Astrocyte (in vitro differentiated cells and primary cell): Measurements from ENCODE around the gene KRT86. TPM values are rescaled to one million over a fixed set of nuclear protein-coding genes. Genes with fewer than 3 reads are reported as not detected.

Experiments
- DNase-seq: peaks from one replicate; pipeline ENCODE4 v3.0.0-alpha.2; 2010; ENCODE audit warnings: low read depth
- FAIRE-seq: peaks from 2 replicates; lab custom pipeline; 2011; peaks lifted over from hg19 to GRCh38; lab: Jason Lieb, UNC
- H2AFZ ChIP-seq: 2 replicates; pipeline ENCODE4 v1.6.0; 2012; ENCODE audit warnings: low read depth, low read length, inconsistent platforms
- H3K27ac ChIP-seq: 2 replicates; pipeline ENCODE4 v1.5.1; 2011; ENCODE audit warnings: low read depth, low read length, inconsistent platforms
- H3K27me3 ChIP-seq: 2 replicates; pipeline ENCODE4 v1.6.0; 2011; ENCODE audit warnings: low read length, inconsistent platforms; ENCODE audit not compliant: insufficient read depth
- H3K36me3 ChIP-seq: 2 replicates; pipeline ENCODE4 v1.5.1; 2011; ENCODE audit warnings: low read length, inconsistent platforms; ENCODE audit not compliant: insufficient read depth
- H3K4me1 ChIP-seq: 2 replicates; pipeline ENCODE4 v1.5.1; 2011; ENCODE audit warnings: low read length, inconsistent platforms; ENCODE audit not compliant: insufficient read depth
- H3K4me2 ChIP-seq: 2 replicates; pipeline ENCODE4 v1.6.0; 2012; ENCODE audit warnings: low read length, inconsistent platforms
- H3K4me3 ChIP-seq: 2 replicates; pipeline ENCODE4 v1.5.1; 2011; ENCODE audit warnings: low read depth, mild to moderate bottlenecking, low read length, inconsistent platforms; ENCODE audit not compliant: insufficient read depth
- H3K79me2 ChIP-seq: 2 replicates; pipeline ENCODE4 v1.6.0; 2012; ENCODE audit warnings: mild to moderate bottlenecking, low read length, inconsistent platforms; ENCODE audit not compliant: insufficient read depth
- H3K9ac ChIP-seq: 2 replicates; pipeline ENCODE4 v1.6.0; 2012; ENCODE audit warnings: mild to moderate bottlenecking, low read length, inconsistent platforms
- H3K9me3 ChIP-seq: 2 replicates; pipeline ENCODE4 v1.5.1; 2012; ENCODE audit warnings: low read depth, mild to moderate bottlenecking, low read length, inconsistent platforms; ENCODE audit not compliant: insufficient read depth
- H4K20me1 ChIP-seq: 2 replicates; pipeline ENCODE4 v1.6.0; 2012; ENCODE audit warnings: low read length, inconsistent platforms; ENCODE audit not compliant: insufficient read depth
- H3K27ac Mint-ChIP-seq: one replicate; pipeline ENCODE4 v1.8.0; 2021; ENCODE audit warnings: mild to moderate bottlenecking, mixed read lengths; ENCODE audit not compliant: unreplicated experiment
- H3K27me3 Mint-ChIP-seq: one replicate; pipeline ENCODE4 v1.8.0; 2021; ENCODE audit warnings: low read depth, mixed read lengths; ENCODE audit not compliant: unreplicated experiment
- H3K36me3 Mint-ChIP-seq: one replicate; pipeline ENCODE4 v1.8.0; 2021; ENCODE audit warnings: low read depth, mixed read lengths; ENCODE audit not compliant: unreplicated experiment
- H3K4me1 Mint-ChIP-seq: one replicate; pipeline ENCODE4 v1.8.0; 2021; ENCODE audit warnings: low read depth, mixed read lengths; ENCODE audit not compliant: unreplicated experiment
- H3K4me3 Mint-ChIP-seq: one replicate; pipeline ENCODE4 v1.8.0; 2021; ENCODE audit warnings: mild to moderate bottlenecking, moderate library complexity, mixed read lengths; ENCODE audit not compliant: unreplicated experiment
- H3K9me3 Mint-ChIP-seq: one replicate; pipeline ENCODE4 v1.8.0; 2021; ENCODE audit warnings: mild to moderate bottlenecking, mixed read lengths; ENCODE audit not compliant: unreplicated experiment
- EZH2 ChIP-seq: IDR thresholded peaks from 2 replicates; pipeline ENCODE4 v1.6.1; 2012; ENCODE audit warnings: mild to moderate bottlenecking, low read length, inconsistent platforms; ENCODE audit not compliant: insufficient read depth
- total RNA-seq: library from RNA; stranded (reverse); gene quantifications from 2 replicates; pipeline ENCODE4 v1.2.1, GENCODE V29; 2021
- TF ChIP-seq, protein P1 (sequence below): IDR thresholded peaks from 2 replicates; pipeline ENCODE4 v1.5.1; 2011; ENCODE audit warnings: low read depth, mild to moderate bottlenecking, inconsistent platforms, low read length, moderate library complexity; ENCODE audit not compliant: insufficient read depth

KRT86 gene
- total RNA-seq, 1 donor from 2014 or later, result 0.43 TPM

DNA sequence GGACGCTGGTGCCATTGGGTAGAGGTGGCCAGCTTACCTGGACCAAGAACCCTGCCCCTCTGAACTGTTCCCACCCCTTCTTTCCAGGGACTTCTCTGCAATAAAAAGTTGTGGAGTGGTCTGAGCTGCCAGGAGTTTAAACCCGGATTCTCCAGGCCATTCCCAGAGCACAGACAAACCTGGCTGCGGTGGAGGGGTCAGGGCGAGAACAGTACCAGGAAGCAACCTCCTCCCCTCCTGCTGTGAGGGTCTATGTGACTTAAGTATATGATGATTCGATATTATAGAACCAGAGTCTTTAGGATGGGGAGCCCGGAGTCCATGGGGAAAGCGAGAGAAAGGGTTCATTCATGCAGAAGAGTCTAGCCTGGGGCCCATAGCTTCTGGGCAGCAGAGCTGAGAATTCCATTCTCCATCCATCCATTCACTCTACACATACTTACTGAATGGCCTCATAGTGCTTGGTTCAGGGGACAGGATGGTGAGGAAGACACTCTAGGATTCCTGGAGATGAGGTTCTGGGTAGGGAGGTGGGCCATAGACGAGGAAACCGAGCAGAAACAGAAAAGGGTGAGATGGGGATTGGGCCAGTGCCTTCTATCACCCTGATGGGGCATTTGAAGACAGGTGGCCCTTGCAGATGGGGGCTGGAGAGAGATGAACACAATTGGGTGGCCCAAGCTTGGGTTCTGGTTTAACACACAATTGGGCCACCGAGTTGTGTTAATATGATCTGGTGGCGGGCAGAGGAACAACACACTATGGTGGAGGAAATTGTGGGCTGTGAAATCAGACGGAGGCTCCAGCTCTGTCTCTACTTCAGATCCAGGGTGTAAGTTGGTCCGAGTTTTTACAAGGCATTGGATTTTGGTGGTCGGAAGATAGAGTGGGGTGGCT, 5.2 kb downstream of the KRT86 start:
- Histone ChIP-seq H2AFZ (peak overlapping the region; percentile 80), H3K4me2 (peak overlapping the region; percentile 84), H3K27ac (peak overlapping the region; percentile 96), H3K36me3 (no peaks in the 10 kb centered on the region), H3K27me3 (no peaks in the 10 kb centered on the region), H3K9ac (peak overlapping the region; percentile 83), H3K4me1 (peaks cover 34% of the 10 kb centered on the region), H4K20me1 (no peaks in the 10 kb centered on the region), H3K9me3 (no peaks in the 10 kb centered on the region), H3K4me3 (no peak overlapping the region), H3K79me2 (no peaks in the 10 kb centered on the region)
- peak; percentile 66 for DNase-seq
- peaks cover 35% of the 10 kb centered on the region for H3K27me3 Mint-ChIP-seq
- peaks cover 4% of the 10 kb centered on the region for H3K9me3 Mint-ChIP-seq
- no peaks in the 10 kb centered on the region for H3K36me3 Mint-ChIP-seq
- FAIRE-seq, result peak; percentile 52
- peak overlapping the region; percentile 34 for H3K4me3 Mint-ChIP-seq
- H3K27ac Mint-ChIP-seq, result peak overlapping the region; percentile 97
- no peak for TF ChIP-seq EZH2
- TF ChIP-seq, protein P1, sequence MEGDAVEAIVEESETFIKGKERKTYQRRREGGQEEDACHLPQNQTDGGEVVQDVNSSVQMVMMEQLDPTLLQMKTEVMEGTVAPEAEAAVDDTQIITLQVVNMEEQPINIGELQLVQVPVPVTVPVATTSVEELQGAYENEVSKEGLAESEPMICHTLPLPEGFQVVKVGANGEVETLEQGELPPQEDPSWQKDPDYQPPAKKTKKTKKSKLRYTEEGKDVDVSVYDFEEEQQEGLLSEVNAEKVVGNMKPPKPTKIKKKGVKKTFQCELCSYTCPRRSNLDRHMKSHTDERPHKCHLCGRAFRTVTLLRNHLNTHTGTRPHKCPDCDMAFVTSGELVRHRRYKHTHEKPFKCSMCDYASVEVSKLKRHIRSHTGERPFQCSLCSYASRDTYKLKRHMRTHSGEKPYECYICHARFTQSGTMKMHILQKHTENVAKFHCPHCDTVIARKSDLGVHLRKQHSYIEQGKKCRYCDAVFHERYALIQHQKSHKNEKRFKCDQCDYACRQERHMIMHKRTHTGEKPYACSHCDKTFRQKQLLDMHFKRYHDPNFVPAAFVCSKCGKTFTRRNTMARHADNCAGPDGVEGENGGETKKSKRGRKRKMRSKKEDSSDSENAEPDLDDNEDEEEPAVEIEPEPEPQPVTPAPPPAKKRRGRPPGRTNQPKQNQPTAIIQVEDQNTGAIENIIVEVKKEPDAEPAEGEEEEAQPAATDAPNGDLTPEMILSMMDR, result no peak
- peaks cover 39% of the 10 kb centered on the region for H3K4me1 Mint-ChIP-seq

DNA sequence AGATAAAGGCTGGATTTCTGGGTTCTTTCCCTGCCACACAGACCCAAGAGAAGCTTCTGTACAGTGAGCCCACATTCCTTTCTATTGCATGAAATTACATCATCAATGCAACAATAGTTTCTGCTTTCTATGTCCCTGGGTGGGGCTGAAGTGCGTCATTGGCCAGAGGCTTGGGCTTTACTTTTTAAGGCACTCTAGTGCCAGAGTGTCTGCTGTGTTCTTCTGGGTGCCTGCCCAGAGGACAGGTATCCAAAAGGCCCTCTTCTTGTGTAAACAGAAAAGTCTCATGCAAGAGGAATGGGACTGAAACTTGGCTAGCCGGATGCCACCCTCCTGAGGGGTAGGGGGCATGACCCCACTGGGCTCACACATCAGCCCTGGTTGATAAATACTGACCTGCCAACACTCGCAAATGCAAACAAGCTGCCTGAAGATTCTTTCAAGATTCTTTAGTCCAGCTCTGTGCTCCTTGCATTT, 5.9 kb downstream of the KRT86 start:
- Histone ChIP-seq H3K9me3 (no peaks in the 10 kb centered on the region), H2AFZ (no peak overlapping the region), H3K4me1 (peaks cover 41% of the 10 kb centered on the region), H3K4me2 (peak overlapping the region; percentile 84), H3K36me3 (no peaks in the 10 kb centered on the region), H4K20me1 (no peaks in the 10 kb centered on the region), H3K27me3 (no peaks in the 10 kb centered on the region), H3K27ac (peak overlapping the region; percentile 96), H3K9ac (peak overlapping the region; percentile 83), H3K4me3 (no peak overlapping the region), H3K79me2 (no peaks in the 10 kb centered on the region)
- DNase-seq (peak; percentile 96), FAIRE-seq (no peak)
- H3K27me3 Mint-ChIP-seq, result peaks cover 34% of the 10 kb centered on the region
- H3K36me3 Mint-ChIP-seq, result no peaks in the 10 kb centered on the region
- H3K4me3 Mint-ChIP-seq, result peak overlapping the region; percentile 34
- peaks cover 4% of the 10 kb centered on the region for H3K9me3 Mint-ChIP-seq
- TF ChIP-seq, protein P1, result no peak
- no peak for TF ChIP-seq EZH2
- peak overlapping the region; percentile 97 for H3K27ac Mint-ChIP-seq
- H3K4me1 Mint-ChIP-seq, result peaks cover 42% of the 10 kb centered on the region
